ENCODE measurements around the gene JAZF1.

Gene JAZF1

DNA sequence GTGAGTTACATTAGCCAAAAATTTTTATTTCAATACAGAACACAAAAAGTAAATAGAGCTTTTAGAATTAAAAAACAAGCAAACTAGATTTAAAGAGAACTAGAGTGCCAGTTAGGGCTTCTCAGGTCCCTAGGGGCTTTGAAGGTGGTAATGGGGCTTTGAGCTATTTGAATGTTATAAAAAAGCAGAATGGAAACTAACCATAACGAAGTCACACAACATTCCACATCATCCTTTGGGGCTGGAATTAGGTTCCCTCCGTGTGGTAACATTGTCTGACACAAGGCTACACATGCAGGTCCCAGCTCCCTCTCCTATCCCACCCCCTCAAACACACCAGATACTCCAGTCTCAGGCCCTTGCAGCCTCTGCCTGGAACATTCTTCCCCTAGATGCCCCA is 15.3 kb downstream of the JAZF1 start:
- DNase-seq, result no peak

- DNase-seq, result no peak
Measured at GRCh38 chr7:28163949-28164348, 16.6 kb downstream of the JAZF1 start.

DNA sequence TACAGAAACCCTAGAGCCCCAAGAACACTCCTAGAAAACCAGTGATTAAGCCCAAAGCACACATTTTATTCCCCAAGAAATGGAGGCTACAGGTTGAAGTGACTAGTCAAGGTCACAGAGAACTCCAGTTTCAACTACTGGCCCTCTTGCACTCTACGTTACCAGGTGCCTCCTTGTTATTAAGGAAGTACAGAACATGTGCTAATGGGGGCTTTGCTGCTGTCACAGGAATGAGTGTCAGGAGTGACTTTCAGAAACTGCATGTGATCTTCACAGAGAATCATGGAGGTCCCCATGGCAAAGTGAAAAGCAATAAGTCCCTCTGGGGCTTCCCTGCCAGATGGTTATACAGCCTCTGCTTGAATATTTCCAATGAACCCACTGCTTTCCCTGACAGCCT is 19.3 kb downstream of the JAZF1 start:
- no peak for DNase-seq

DNA sequence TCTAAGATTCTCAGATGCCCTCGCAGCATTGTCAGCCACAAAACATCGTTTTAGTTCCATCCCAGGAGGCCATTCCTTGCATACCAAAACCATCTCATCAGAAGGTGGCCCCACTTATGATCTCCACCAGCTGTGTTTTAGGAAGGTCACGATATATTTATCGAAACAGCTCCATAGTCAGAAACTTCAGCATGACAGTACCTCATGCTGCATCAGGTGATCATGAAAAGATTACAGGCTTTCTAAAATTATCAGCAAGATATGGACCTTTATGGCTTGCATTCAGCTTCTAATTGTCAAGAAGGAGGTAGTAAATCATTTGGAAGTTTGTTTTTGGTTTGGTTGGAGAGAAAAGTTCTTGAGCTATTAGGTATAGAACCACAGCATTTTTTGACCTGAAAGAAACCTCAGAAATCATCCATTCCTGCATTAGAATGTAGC is 20.0 kb downstream of the JAZF1 start:
- DNase-seq, result no peak

DNA sequence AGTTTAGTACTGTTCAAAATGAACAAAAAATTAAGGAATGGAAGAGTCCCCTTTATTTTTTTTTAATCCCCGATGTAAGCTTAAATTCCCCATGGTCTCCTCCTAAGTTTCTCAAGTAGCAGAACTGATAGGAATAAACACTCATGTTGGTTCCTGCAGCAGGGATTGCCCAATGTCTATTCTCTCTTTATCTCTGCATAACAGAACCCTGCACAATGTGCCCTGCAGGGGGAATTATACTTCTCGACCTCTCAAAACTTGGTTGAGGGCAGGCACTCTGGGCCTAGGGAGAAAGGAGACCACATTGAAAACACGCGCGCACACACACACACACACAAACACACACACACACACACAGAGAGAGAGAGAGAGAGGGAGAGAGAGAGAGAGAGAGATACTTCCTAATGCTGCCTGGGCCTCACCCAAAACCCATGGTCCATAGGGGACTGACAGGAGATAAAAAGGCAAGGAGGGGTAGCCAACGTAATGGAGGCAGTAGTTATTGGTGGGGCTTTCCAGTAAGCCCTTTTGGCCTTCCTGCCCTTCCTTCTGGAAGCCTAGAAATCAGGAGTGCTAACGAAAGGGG is 22.7 kb downstream of the JAZF1 start:
- DNase-seq, result no peak

- DNase-seq, result no peak
Measured at GRCh38 chr7:28157076-28157745, 23.4 kb downstream of the JAZF1 start.

GRCh38 chr7:28156401-28156800 is 24.2 kb downstream of the JAZF1 start:
- no peak for DNase-seq

DNA sequence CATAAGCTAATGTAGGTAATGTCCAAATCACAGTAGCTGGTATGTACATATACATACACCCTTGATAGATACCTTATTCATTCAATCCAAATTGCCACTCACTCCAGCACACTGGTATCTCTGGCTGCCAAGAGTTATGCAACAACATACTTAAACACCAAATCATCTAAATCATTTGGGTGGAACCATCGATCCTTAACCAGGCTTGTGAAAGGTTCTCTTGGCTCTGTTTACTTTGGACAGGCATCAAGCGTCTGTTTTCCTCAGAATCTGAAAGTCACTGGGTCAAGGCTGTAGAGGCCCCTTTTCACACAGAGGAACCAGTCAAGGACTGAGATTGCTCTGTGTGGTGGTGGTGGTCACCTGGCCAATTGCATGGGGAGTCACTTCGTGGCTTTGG is 24.6 kb downstream of the JAZF1 start:
- DNase-seq, result no peak

DNA sequence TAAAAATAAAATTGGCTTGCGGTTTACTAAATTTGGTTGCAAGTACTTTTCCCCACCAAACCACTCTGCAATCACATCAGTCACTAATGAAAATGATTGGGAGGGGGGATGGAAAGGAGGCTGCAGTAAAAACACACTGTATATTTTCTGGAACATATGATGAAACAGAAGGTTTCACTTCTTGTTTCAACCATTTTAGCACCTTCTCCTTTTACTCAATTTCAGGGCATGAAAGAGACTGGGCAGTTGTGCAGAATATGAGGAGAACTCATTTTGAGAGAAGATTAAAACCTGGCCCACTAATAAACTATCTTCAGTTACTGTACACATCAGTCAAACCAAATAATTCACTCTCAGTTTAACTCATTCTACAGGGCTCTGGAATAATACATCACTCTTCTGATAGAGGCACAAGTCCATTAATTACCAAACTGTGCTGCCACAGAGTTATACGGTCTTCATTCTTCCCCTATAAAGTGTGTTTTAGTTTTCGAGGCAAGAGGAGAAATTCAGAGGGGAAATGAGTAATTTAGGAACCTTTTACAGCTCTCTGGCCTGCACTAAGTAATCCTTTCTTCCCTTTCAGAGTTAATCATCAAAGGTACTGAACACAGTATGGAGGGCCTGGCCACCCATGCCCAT is 25.5 kb downstream of the JAZF1 start:
- DNase-seq, result no peak

GRCh38 chr7:28152594-28152993 is 28.0 kb downstream of the JAZF1 start:
- no peak for DNase-seq

GRCh38 chr7:28151965-28152364 is 28.6 kb downstream of the JAZF1 start:
- DNase-seq, result no peak

DNA sequence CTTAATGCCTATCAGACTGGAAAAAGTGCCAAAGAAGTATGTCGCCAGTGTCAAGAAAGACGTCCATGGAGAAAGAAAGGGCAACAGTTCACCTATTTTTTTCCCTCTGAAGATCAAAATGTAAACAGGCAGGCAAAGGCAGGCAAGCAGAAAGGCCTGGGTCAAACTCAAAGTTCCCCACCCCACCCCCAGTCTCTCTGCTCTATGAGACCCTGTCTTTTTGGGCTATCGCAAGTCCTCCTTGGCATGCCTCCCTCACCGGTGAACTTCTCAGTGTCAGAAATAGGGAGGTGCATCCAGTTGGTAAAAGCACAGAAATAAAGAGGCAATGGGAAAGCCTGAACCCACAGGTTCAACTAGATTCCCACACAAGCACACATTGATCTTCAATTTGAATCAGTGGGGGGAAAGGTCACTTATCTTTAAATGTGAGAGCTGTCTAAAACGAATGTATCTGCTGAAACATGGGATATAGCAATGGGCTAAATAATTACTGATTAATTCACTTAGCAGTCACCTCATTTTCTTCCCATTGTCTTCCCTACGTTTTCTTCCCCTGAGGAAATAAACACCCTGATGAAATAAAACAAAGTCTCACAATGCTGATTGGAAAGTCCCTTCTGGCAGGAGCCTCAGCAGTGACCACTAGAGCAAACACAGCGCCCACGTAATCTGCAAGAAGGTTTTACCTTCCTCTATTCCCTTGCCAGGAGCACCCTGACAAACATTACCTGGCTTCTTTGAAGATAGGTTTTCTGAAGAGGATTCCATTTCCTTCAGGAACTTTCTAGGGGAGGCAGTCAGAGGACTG is 31.1 kb downstream of the JAZF1 start:
- DNase-seq, result no peak

DNA sequence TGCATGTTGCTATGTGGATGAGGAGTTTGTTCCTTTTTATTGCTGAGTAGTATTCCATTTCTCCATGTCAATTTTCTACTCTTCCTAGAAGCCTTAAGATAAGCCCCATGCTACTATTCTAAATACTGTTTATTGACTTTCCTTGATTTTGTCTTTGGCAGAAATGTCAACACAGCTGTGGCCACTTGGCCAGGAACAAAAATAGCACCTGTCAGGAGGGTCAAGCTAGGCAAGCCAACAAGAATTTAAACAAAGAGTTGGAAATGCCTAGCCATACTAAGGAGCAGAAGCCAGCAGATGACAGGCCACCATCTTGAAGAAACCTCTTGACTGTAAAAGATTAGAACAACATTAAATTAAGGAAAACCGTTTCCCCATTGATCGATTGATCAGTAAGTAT is 34.7 kb downstream of the JAZF1 start:
- DNase-seq, result no peak

- DNase-seq, result no peak
Measured at GRCh38 chr7:28145090-28145626, 35.4 kb downstream of the JAZF1 start.

DNA sequence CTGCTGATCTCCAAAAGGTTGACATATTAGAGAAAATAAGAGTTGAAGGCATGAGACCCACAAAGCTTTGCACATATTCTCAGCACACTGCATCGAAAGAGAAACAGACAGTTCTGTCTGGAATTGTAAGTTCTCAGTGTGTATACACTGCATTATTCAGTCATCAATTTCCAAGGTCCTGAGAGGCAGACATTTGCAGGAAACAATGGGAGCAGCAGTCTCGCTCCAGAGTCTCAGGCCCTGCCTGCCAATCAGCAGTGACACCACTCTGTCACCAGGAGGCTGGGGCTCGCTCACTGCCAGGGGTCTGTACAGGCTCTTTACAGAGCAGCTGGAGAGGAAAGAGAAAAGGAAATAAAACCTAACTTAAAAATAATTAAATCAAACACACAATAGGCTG is 36.3 kb downstream of the JAZF1 start:
- DNase-seq, result no peak

DNA sequence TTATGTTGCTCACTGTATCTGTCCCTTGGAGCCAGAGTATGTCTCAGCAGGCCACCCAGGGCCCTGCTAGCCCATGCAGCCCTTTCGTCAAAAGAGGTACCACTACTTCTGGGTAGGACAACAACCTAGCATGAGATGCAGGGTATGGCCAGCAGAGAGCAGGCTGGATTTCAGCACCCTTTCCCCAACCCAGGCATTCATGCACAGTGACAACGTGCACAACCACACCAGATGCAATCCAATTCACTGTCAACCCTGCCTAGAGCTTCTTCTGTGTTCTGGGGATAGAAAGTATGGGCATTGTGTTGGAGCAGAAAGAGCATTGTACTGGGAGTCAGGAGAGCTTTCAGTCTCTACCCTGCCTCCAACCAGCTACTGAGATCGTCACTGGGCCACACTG is 37.9 kb downstream of the JAZF1 start:
- DNase-seq, result no peak

DNA sequence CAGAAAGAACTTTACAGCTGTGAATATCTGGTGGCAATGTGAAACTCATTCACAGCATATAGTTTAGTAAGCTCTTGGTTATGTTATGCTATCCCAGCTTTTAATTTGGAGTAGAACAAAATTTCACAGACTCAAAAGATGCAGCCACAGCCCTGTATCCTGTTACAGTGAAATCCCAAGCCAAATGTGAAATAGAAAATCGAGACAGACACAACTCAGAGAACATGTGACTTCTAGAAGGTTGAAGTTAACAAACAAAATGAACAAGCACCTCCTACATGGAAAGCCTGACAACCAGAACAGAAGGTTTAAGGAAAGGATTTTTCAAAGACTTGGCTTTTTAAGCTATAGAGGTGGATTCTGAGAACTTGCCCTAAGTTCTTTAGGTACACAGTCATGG is 39.6 kb downstream of the JAZF1 start:
- DNase-seq, result no peak

GRCh38 chr7:28138837-28139236 is 41.8 kb downstream of the JAZF1 start:
- no peak for DNase-seq

DNA sequence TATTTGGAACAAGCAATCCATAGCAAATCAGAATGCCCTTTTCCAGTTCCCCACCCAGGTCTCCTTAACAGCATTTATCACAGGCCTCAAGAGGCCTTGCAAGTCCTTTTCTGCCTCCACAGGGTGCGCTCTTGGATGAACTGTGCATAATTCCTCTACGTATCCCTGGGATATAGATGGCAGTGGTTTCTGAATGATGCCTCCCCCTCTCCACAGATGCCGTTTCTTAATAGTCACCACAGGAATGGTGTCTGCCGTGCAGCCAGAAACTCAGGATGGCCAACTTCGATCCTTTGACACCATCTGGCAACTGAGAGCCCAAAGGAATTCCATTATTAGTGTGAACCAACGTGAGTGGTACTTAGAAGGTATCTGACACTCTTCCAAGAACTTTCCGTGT is 43.1 kb downstream of the JAZF1 start:
- no peak for DNase-seq

DNA sequence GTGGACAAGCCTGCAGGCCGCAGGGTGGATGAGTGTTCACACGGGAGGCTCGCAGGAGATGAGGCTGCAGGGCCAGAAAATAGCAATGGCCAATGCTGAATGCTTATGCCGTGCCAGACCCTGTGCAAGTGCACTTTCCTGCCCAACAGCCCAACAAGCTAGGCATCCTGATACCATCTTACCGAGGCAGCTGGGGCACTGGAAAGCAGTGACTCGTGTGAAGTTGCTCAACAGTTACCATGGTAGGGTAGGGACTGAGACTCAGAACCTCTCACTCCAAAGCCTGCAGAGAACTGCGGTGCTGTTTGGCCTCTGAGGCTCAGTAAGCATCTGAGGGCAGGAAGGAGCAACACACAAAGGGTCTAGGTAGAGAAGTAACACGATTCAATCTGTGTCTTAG is 43.7 kb downstream of the JAZF1 start:
- no peak for DNase-seq

GRCh38 chr7:28136420-28136819 is 44.2 kb downstream of the JAZF1 start:
- DNase-seq, result no peak

DNA sequence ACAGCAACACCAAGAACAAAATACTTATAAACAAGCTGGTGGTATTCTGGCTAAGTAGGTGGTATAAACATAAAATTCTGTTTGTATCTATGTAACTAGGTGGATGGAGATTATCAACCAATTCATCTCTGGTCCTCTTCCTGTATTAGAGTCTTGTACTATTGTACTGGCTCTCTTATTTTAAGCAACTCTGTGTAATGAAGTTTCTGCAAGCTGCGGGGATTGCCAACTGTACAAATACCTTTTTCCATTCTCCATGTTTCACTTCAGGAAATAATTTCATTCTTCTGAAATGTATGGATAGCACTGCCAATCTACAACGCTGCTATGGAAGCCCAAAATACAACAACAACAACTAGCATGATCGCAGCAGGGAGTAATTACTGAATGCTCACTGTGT is 44.8 kb downstream of the JAZF1 start:
- no peak for DNase-seq

DNA sequence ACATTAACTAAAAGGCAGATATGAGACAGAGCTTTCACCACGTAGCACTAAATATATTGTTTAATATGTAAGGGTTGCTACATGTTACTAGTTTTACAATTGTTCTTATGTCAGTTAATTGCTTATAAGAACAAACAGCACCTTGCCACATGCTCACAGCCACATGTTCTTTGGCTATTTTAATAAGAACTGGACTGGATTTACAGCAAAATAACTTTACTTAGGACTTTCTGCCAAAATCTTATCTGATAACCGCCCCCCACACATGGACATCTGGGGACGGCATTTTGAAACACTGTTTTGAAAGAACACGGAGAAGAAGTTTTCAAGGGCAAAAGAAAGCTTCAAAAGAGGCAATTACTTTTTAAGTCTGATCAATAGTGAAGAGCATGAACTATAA is 45.3 kb downstream of the JAZF1 start:
- no peak for DNase-seq

DNA sequence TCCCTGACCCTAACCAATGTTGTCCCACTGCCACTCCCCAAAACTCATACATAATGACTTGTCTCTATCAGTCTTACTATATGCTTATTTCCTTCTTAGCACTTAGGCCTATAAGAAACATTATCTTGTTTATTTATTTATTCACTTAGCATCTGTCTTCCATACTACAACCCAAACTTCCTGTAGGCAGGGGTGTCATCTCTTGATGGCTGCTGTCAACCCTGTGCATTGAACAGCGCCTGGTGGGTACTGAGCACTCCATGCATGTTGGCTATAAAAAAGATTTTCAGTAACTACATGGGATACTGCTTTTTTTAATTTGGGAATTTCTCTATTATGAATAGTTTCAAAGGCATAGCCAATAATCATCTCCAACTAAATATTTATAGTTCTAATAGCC is 46.7 kb downstream of the JAZF1 start:
- no peak for DNase-seq
